GM12801 (cell line): Measurements from ENCODE around the gene NUDT10.

Experiments used
- CTCF ChIP-seq: IDR thresholded peaks from one replicate; pipeline ENCODE4 v1.5.1; 2011; ENCODE audit warnings: control low read depth; ENCODE audit not compliant: insufficient read length; ENCODE audit errors: extremely low read depth

NUDT10 gene

GRCh38 chrX:51332188-51332942 is at the start of gene NUDT10:
Gene NUDT10 (plus strand): TSS chrX:51332822. CDS start chrX:51332966, 144 bp downstream.
- no peak for TF ChIP-seq CTCF

GRCh38 chrX:51292421-51292820 is 40.2 kb upstream of the NUDT10 start:
- no peak for TF ChIP-seq CTCF

DNA sequence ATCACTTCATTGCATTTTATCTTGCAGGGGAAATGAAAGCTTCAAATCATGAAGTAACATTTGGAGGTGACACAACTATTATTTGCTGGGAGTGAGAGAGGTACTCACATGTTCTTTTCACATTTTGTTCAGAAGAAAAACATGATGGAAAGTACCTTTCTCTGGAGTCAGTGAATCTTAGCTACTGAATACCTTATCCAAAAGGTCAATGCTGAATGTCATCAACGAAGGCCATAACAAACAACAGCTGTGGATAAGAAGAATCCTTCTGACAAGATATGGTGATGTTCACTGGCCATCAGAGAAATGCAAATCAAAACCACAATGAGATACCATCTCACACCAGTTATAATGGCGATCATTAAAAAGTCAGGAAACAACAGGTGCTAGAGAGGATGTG is 36.5 kb upstream of the NUDT10 start:
- no peak for TF ChIP-seq CTCF

DNA sequence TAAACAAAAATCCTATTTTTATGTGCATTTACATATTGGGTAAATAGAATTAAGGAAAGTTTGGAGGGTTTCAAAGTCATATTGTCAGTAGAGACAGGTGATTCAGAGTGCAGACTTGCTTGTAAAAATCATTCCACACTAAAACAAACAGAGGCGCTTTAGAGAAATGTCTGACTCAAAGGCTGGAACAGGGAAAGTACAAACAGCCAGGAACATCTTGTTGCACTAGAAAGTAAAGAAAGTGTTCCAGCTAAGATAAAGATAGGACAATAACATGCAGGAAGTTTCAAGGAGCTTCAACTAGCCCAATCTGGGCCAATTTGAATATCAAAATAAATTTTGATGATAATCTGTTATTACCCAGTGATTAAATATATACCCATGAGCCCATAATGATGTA is 16.4 kb upstream of the NUDT10 start:
- TF ChIP-seq CTCF = no peak

- no peak for TF ChIP-seq CTCF
Observed at GRCh38 chrX:51334276-51334675, 1.7 kb downstream of the NUDT10 start.

DNA sequence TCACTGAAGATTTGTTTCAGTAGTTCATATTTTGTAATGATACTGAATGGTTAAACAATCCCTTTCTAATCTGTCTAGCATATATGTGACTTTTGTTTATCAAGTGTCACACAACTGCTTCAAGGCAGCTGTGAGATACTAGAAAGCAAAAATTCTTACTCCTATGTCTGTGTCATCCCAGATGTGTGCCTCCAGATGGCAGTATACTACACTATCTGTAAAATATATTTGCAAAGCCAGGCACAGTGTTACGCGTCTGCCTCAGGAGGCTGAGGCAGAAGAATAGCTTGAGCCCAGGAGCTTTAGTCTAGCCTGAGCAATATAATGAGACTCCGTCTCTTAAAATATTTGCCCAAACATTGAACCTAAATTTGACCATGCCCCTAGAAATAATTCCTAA is 4.0 kb downstream of the NUDT10 start:
- no peak for TF ChIP-seq CTCF

GRCh38 chrX:51361251-51361650 is 28.6 kb downstream of the NUDT10 start:
- no peak for TF ChIP-seq CTCF
